Stimulated activated CD4-positive, alpha-beta T cell treated with anti-CD3 and anti-CD28 coated beads, Interleukin-2, amount 100 ng/mL, for 4 hours (primary cell): ENCODE data around the gene CAPS.

Source experiments
- DNase-seq: peaks from one replicate; pipeline ENCODE4 v3.0.0-alpha.2; 2020; ENCODE audit warnings: low read depth

CAPS gene

GRCh38 chr19:5891938-5892771 lies 21.9 kb upstream of the CAPS start:
- no peak for DNase-seq

GRCh38 chr19:5892772-5893275 lies 21.2 kb upstream of the CAPS start:
- no peak for DNase-seq

- no peak for DNase-seq
Measured at GRCh38 chr19:5893296-5893903, 20.7 kb upstream of the CAPS start.

- DNase-seq, result no peak
Measured at GRCh38 chr19:5893907-5894703, 19.9 kb upstream of the CAPS start.

- DNase-seq, result no peak
Measured at GRCh38 chr19:5894704-5895349, 19.2 kb upstream of the CAPS start.

GRCh38 chr19:5895409-5895808 lies 18.6 kb upstream of the CAPS start:
- DNase-seq, result no peak

- DNase-seq, result no peak
Measured at GRCh38 chr19:5895890-5896289, 18.2 kb upstream of the CAPS start.

GRCh38 chr19:5896365-5897076 lies 17.5 kb upstream of the CAPS start:
- DNase-seq, result no peak

- DNase-seq, result no peak
Measured at GRCh38 chr19:5897189-5897969, 16.7 kb upstream of the CAPS start.

- no peak for DNase-seq
Measured at GRCh38 chr19:5899728-5900526, 14.1 kb upstream of the CAPS start.

- no peak for DNase-seq
Measured at GRCh38 chr19:5900976-5901375, 13.1 kb upstream of the CAPS start.

- no peak for DNase-seq
Measured at GRCh38 chr19:5903056-5903623, 10.9 kb upstream of the CAPS start.

GRCh38 chr19:5903624-5904351 lies 10.3 kb upstream of the CAPS start, which contains the start of gene NDUFA11:
TSS of gene NDUFA11 (minus strand) at chr19:5903790. CDS start at chr19:5903708, 82 bp downstream.
- DNase-seq, result peak; percentile 95

- DNase-seq, result peak; percentile 100
Measured at GRCh38 chr19:5904352-5905113, 9.5 kb upstream of the CAPS start, which contains the start of gene VMAC. TSS of gene VMAC (plus strand) at chr19:5904872. CDS start at chr19:5904891, 19 bp downstream.

GRCh38 chr19:5905114-5905778 lies 8.8 kb upstream of the CAPS start:
- no peak for DNase-seq

GRCh38 chr19:5907241-5907640 lies 6.8 kb upstream of the CAPS start:
- DNase-seq, result peak; percentile 22

GRCh38 chr19:5908773-5909442 lies 5.1 kb upstream of the CAPS start:
- DNase-seq, result no peak
